ENCODE results near the gene STK39.

The STK39 gene

DNA sequence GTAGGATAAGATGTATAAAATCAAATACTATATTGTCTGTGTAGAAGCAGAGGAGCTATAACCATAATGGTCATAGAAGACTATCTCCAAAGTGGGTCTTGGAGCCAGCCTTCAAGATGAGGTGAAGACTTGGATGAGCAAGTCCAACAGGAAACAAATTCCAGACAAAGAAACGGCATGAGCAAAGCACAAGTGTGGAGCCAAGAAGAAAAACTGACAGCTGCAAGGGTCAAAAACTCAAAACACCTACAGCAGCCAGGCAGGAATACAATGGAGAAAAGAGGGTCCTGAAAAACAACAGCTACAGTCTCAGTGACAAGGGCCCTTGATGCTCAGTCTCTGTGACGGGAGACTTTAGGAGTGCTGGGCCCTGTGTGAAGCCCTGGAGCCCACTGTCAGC lies 102.4 kb downstream of the STK39 start:
- POLR2A ChIA-PET: no interaction called here
- TF ChIP-seq, protein P1, sequence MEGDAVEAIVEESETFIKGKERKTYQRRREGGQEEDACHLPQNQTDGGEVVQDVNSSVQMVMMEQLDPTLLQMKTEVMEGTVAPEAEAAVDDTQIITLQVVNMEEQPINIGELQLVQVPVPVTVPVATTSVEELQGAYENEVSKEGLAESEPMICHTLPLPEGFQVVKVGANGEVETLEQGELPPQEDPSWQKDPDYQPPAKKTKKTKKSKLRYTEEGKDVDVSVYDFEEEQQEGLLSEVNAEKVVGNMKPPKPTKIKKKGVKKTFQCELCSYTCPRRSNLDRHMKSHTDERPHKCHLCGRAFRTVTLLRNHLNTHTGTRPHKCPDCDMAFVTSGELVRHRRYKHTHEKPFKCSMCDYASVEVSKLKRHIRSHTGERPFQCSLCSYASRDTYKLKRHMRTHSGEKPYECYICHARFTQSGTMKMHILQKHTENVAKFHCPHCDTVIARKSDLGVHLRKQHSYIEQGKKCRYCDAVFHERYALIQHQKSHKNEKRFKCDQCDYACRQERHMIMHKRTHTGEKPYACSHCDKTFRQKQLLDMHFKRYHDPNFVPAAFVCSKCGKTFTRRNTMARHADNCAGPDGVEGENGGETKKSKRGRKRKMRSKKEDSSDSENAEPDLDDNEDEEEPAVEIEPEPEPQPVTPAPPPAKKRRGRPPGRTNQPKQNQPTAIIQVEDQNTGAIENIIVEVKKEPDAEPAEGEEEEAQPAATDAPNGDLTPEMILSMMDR (IDR thresholded peaks at IDR 0.05; ENCODE audit: insufficient read depth, low read length, missing control alignments): no peak
- no peak overlapping the region for H3K4me3 ChIP-seq (ENCODE audit: low read depth, low read length)
- DNase-seq (ENCODE audit: low read depth, low spot score): no peak
- CTCF ChIA-PET: interaction anchor here (0.9 to 3.4 kb wide), 4 partner anchors 9 to 199 kb away, joined by 3 to 16 read pairs (median 8); no protein-coding TSS in a partner anchor

DNA sequence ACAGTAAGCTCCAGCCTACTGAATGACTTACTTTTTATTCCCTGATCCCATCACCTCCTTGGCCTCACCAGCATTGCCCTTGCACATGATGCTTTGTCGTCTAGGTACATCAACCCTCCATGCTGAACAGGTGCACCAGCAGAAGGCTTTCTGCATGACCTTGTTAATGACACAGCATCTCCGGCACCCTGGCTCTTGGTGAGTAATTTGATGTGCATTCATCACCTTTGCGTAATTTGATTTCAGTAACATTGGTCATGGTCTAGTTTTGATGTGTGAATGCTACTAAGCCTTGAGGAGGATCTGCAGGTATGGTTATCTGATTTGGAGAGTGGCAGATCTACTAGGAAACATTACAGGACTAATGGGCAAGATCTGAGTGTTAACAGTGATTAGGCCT lies 103.6 kb downstream of the STK39 start:
- TF ChIP-seq, protein P1 (IDR thresholded peaks at IDR 0.05; ENCODE audit: insufficient read depth, low read length, missing control alignments): no peak
- ChIA-PET POLR2A (no interaction called here), CTCF (interaction anchor here (0.6 to 3.4 kb wide), 4 partner anchors 8 to 770 kb away, joined by 3 to 16 read pairs (median 8); no protein-coding TSS in a partner anchor)
- no peak overlapping the region for H3K4me3 ChIP-seq (ENCODE audit: low read depth, low read length)
- no peak for DNase-seq (ENCODE audit: low read depth, low spot score)

DNA sequence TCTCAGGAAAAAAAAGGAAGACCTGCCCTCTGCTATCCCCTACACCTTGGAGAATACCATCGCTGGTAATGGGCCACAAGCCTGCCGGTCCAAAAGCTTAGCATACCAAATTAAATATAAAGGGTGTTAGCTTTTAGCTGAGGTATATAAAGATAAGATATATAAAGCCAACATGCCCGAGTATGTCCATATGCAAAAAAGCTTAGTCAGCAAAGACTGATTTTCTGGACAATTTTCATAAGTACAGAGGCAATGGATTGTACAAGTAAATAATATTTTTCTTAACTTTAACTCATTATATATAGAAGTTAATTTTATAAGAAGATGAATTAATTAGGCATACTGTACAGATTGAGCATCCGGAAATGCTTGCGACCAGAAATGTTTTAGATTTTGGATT lies 106.5 kb downstream of the STK39 start:
- ChIA-PET POLR2A (interaction anchor here (0.6 kb wide), 1 partner anchor 15 kb away, joined by 3 read pairs; no protein-coding TSS in a partner anchor), CTCF (interaction anchor here (2.1 to 3.1 kb wide), 2 partner anchors 15 to 21 kb away, joined by 9 to 12 read pairs; no protein-coding TSS in a partner anchor)
- DNase-seq (ENCODE audit: low read depth, low spot score): no peak
- no peak overlapping the region for H3K4me3 ChIP-seq (ENCODE audit: low read depth, low read length)
- TF ChIP-seq, protein P1 (IDR thresholded peaks at IDR 0.05; ENCODE audit: insufficient read depth, low read length, missing control alignments): no peak

DNA sequence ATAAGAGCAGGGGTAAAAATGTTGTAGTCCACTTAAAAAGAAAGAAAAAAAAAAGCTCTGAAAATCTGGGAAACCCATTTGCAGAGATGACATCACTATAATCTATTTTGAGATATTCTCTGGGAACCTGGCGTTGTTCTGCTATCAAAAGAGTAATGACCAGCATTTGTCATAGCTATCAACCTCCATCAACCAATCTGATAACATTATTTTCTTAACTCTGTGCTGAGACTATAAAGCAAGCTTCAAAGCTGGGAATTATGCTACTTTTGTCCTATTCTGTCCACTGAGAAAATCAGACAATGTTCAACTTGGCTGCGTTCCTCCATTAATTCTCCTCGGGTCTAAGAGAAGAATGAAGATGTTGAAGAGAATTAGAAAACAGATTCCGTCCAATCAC lies 107.5 kb downstream of the STK39 start:
- ChIA-PET CTCF (interaction anchor here (2.1 to 3.1 kb wide), 2 partner anchors 16 to 20 kb away, joined by 9 to 12 read pairs; no protein-coding TSS in a partner anchor), POLR2A (no interaction called here)
- no peak for DNase-seq (ENCODE audit: low read depth, low spot score)
- TF ChIP-seq, protein P1 (IDR thresholded peaks at IDR 0.05; ENCODE audit: insufficient read depth, low read length, missing control alignments): no peak
- H3K4me3 ChIP-seq (ENCODE audit: low read depth, low read length): no peak overlapping the region

DNA sequence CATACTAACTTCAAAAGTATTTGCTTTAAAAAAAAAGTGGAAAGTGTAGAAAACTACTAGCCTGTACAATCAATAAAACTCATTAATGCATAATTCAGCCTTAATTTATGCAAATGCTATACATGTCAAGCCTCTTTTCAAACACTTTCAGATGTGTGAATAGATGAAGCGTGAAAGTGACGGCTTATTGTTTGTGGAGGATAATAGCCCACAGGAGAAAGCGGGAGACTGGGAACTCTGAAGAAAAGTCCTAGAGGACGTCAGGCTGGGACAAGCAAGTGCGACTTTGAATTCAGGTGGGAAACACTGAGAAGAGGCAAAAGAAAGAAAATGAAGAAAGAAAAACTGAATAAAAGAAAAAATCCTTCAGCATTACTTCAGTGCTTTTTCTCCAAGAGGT lies 108.5 kb downstream of the STK39 start:
- no peak for DNase-seq (ENCODE audit: low read depth, low spot score)
- CTCF ChIA-PET: no interaction called here
- POLR2A ChIA-PET: no interaction called here
- TF ChIP-seq, protein P1 (IDR thresholded peaks at IDR 0.05; ENCODE audit: insufficient read depth, low read length, missing control alignments): no peak
- H3K4me3 ChIP-seq (ENCODE audit: low read depth, low read length): no peak overlapping the region

DNA sequence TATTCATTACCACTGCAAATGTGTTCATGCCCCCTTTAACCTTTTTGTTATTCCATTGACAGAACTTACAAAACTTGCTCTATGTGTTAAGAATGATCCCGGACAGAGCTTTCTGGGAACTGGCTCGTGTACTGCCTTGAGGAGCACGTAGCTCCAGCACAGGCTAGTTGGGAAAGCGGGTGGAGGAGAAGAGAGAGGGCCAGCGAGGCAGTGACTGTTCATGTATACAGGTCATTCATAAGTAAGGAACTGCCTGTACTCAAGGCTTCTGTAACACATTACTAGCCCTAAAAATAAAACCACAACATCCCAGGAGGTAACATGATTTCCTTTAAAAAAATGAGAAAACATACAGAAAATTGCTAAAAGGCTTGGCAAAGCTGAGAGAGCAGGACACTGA lies 109.0 kb downstream of the STK39 start:
- no peak for DNase-seq (ENCODE audit: low read depth, low spot score)
- TF ChIP-seq, protein P1 (IDR thresholded peaks at IDR 0.05; ENCODE audit: insufficient read depth, low read length, missing control alignments): no peak
- POLR2A ChIA-PET: no interaction called here
- H3K4me3 ChIP-seq (ENCODE audit: low read depth, low read length): no peak overlapping the region
- CTCF ChIA-PET: interaction anchor here (0.6 to 2.1 kb wide), 4 partner anchors 17 to 143 kb away, joined by 3 to 8 read pairs (median 4); no protein-coding TSS in a partner anchor
